Testis (tissue), 3 donors: ENCODE data around the gene MED16. TPM values are rescaled to one million over a fixed set of nuclear protein-coding genes. Genes with fewer than 3 reads are reported as not detected.

ENCODE experiments used
- DNase-seq: peaks from one replicate; pipeline ENCODE4 v3.0.0-alpha.2; 2019
- H3K27ac ChIP-seq, 2 donors: fragments of 200-600 bp; sonication (generic); one replicate each; pipeline ENCODE4 v1.5.1; 2019
- H3K27me3 ChIP-seq: fragments of 200-600 bp; sonication (generic); one replicate; pipeline ENCODE4 v1.5.1; 2019
- H3K36me3 ChIP-seq: fragments of 200-600 bp; sonication (generic); one replicate; pipeline ENCODE4 v1.5.1; 2017; ENCODE audit warnings: low read depth; ENCODE audit errors: missing control alignments
- H3K4me1 ChIP-seq: fragments of 200-600 bp; sonication (generic); one replicate; pipeline ENCODE4 v1.5.1; 2019
- H3K4me3 ChIP-seq, 2 donors: fragments of 200-600 bp; sonication (generic); one replicate each; pipeline ENCODE4 v1.5.1; 2017 to 2019
- H3K9me3 ChIP-seq: fragments of 200-600 bp; sonication (generic); one replicate; pipeline ENCODE4 v1.5.1; 2017
- CTCF ChIP-seq, 3 experiments: fragments of 450-650 bp in 2 of 3; fragments of 200-600 bp in 1 of 3; sonication (generic) in 1 of 3; IDR thresholded peaks; one replicate each; pipeline ENCODE4 v1.5.1; 2016 to 2019; ENCODE audit warnings: antibody characterized with exemption in 3 of 3, mild to moderate bottlenecking in 2 of 3, moderate library complexity in 1 of 3
- POLR2A ChIP-seq: fragments of 450-650 bp; IDR thresholded peaks from one replicate; pipeline ENCODE4 v1.6.1; 2017; ENCODE audit warnings: antibody characterized with exemption, mild to moderate bottlenecking, moderate library complexity
- WGBS, 2 donors: methylation state at CpG; one replicate each; pipeline ENCODE4 v1.1.5; 2018; 5-methylcytosine and 5-hydroxymethylcytosine counted together
- intact Hi-C: fragments of 100-400 bp; cut with DNase I; formaldehyde crosslinking; loops from one replicate; pipeline ENCODE4 v1.15.1; 2023; ENCODE audit warnings: low total_unique reads
- polyA plus RNA-seq: library from polyadenylated mRNA; stranded (reverse); fragments of 350-450 nt; fragmentation: Illumina TruSeq; extraction: RNeasy Lipid Tissue Mini Kit (QIAGEN cat#74804); gene quantifications from one replicate; pipeline ENCODE4 v1.2.3, GENCODE V29; 2014; ENCODE audit warnings: low read depth, low replicate concordance; ENCODE audit not compliant: insufficient read depth
- total RNA-seq, 2 donors: library from RNA; depleted of rRNA; stranded (reverse); fragments of >200 nt; gene quantifications; one replicate each; pipeline ENCODE4 v1.2.3, GENCODE V29; 2016

Gene MED16
- total and polyA plus RNA-seq, 3 donors from 2014 or later, result 50.7 to 124 (median 94.7) TPM

DNA sequence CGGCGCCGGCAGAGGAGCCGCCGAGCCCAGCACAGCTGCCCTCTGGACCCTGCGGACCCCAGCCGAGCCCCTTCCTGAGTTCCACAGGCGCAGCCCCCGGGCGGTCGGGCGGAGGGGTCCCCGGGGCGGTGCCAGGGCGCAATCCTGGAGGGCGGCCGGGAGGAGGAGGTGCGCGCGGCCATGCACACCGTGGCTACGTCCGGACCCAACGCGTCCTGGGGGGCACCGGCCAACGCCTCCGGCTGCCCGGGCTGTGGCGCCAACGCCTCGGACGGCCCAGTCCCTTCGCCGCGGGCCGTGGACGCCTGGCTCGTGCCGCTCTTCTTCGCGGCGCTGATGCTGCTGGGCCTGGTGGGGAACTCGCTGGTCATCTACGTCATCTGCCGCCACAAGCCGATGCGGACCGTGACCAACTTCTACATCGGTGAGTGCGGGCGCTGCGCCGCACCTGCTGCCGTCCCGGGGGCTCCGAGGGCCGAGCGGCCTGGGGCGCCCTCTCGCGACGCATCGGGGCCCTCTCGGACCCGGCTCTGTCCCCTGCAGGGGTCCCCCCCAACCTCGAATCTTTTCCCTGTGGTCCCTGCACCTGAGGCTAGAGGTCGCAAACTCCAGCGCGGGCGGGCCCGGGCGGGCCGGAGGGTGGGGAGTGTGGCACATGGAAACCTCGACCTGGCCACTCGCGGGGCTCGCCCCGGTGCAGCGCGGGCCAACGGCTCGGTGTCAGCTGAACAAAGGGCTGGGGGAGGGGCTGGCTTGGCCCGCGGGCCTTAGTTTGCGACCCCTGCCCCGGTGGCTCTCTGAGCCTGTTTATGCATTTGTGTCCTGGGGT, 24.6 kb upstream of the MED16 start, which contains the start of gene KISS1R:
TSS of gene KISS1R (plus strand) at position 11 of the 829 bp plus-strand sequence. CDS start at position 181, 170 bp downstream.
- DNase-seq, result no peak
- Histone ChIP-seq H3K27ac (no peak within 1 kb of the TSS), H3K9me3 (no peaks in the 10 kb centered on the region), H3K4me1 (peaks cover 20% of the 10 kb centered on the region), H3K27me3 (no peaks in the 10 kb centered on the region), H3K36me3 (no peaks in the 10 kb centered on the region), H3K4me3 (peak within 1 kb of the TSS in 1 of 2 donors; percentile 40)
- WGBS, 2 donors, result 1% methylated on average over 51 of the region's 87 CpGs; no CpG with 5 or more reads in 1 of the 2 donors
- intact Hi-C loops, result no loop called here
- TF ChIP-seq POLR2A (no peak), CTCF (IDR thresholded peaks at IDR 0.05) (no peak)

DNA sequence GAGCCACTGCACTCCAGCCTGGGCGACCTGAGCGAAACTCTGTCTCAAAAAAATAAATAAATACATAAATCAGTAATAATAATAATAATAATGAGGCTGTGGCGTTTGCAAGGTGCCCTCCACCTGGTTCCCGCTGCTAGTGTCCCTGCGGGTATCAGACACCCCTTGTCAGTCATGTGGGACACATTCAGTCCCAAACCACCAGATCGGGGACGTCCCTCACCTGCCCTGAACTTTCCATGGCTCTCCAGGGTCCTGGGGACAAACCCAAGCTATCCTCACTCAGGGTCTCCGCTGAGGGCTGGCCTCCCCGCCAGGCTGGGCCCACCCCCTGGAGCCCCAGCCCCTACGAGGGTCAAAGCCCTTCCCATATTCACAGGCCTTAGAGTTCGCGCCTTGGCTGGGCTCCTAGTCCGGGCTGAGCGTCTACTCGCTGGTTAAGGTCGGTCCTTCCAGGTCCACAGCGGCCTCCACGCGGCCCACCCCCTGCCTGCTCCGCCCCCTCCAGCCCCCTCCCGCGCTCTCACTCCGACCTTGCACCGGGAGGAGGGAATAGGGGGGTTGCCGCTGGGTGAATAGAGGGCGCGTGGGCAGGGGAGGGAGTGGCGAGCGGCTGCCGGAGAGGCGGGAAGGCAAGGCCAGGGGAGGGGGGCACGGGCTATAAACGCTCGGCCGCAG, 23.8 kb upstream of the MED16 start:
- DNase-seq, result no peak
- H3K4me3 ChIP-seq, result peak overlapping the region in 1 of 2 donors; percentile 40
- H3K27me3 ChIP-seq, result no peaks in the 10 kb centered on the region
- WGBS, 2 donors, result 15 to 34% methylated on average over 12 to 35 of the region's 35 CpGs
- intact Hi-C loops, result no loop called here
- H3K9me3 ChIP-seq, result no peaks in the 10 kb centered on the region
- no peak overlapping the region for H3K27ac ChIP-seq
- H3K36me3 ChIP-seq, result no peaks in the 10 kb centered on the region
- TF ChIP-seq CTCF (IDR thresholded peaks at IDR 0.05) (no peak), POLR2A (no peak)
- peaks cover 20% of the 10 kb centered on the region for H3K4me1 ChIP-seq

GRCh38 chr19:913080-913748, 20.2 kb upstream of the MED16 start, which contains the start of gene R3HDM4:
Gene R3HDM4 (minus strand): TSS chr19:913219. CDS start chr19:913157, 62 bp downstream.
- 0% methylated on average over 23 to 69 of the region's 76 CpGs for WGBS, 2 donors
- peaks cover 15% of the 10 kb centered on the region for H3K4me1 ChIP-seq
- H3K36me3 ChIP-seq, result no peaks in the 10 kb centered on the region
- no peaks in the 10 kb centered on the region for H3K27me3 ChIP-seq
- intact Hi-C loops, result no loop called here
- H3K9me3 ChIP-seq, result no peaks in the 10 kb centered on the region
- peak within 1 kb of the TSS; percentile 73 to 82 for H3K4me3 ChIP-seq
- peak within 1 kb of the TSS; percentile 59 to 88 for H3K27ac ChIP-seq
- peak; percentile 77 for DNase-seq
- no peak for TF ChIP-seq CTCF (IDR thresholded peaks at IDR 0.05)
- TF ChIP-seq POLR2A, result no peak

- no peak for DNase-seq
These were observed 19.4 kb upstream of the MED16 start for GRCh38 chr19:912181-913079.

More at GRCh38 chr19:912181-913079, 19.4 kb upstream of the MED16 start:
- no peak for TF ChIP-seq POLR2A
- TF ChIP-seq CTCF (IDR thresholded peaks at IDR 0.05), result no peak
- Histone ChIP-seq H3K27ac (peak overlapping the region in 1 of 2 donors; percentile 88), H3K36me3 (no peaks in the 10 kb centered on the region), H3K4me1 (peaks cover 10% of the 10 kb centered on the region), H3K4me3 (peak overlapping the region; percentile 72 to 82), H3K27me3 (no peaks in the 10 kb centered on the region), H3K9me3 (no peaks in the 10 kb centered on the region)
- intact Hi-C loops, result no loop called here
- WGBS, 2 donors, result 2 to 4% methylated on average over 44 to 45 of the region's 69 CpGs
